Common myeloid progenitor, CD34-positive (primary cell): ENCODE measurements around the gene TRAPPC3.
A peak's percentile ranks its signal among the peaks of the same experiment; 100 is the strongest.

Experiments used
- CTCF ChIA-PET: fragments of 350-600 bp; sonication (Branson Sonifier 250); formaldehyde crosslinking; loops from one replicate; lab custom pipeline; 2021; ENCODE audit warnings: antibody characterized with exemption; lab: Charles Lee
- POLR2A ChIA-PET: fragments of 350-600 bp; sonication (Branson Sonifier 250); formaldehyde crosslinking; loops from one replicate; lab custom pipeline; 2021; ENCODE audit warnings: antibody characterized with exemption; lab: Charles Lee
- DNase-seq, 3 donors: peaks; one replicate each; pipeline versions ENCODE4 v3.0.0 to v3.0.0-alpha.2; 2013
- H3K27ac ChIP-seq, 2 experiments: 1 replicate in 1 of 2; 2 replicates in 1 of 2; pipeline ENCODE4 v1.7.0; 2013; ENCODE audit warnings: inconsistent platforms in 2 of 2, low read length in 2 of 2, mild to moderate bottlenecking in 2 of 2, low read depth in 1 of 2, moderate library complexity in 1 of 2; ENCODE audit not compliant: severe bottlenecking in 2 of 2, insufficient read depth in 1 of 2, poor library complexity in 1 of 2
- H3K27me3 ChIP-seq, 5 experiments: replicated peaks in 2 of 5; 1 replicate in 3 of 5; 2 replicates in 2 of 5; pipeline versions ENCODE4 v1.6.1 to v1.7.0; 2013; ENCODE audit warnings: low read length in 4 of 5, mild to moderate bottlenecking in 2 of 5, moderate library complexity in 2 of 5, inconsistent platforms in 1 of 5; ENCODE audit not compliant: insufficient read depth in 5 of 5, control insufficient read depth in 4 of 5
- H3K36me3 ChIP-seq, 4 experiments: 1 replicate in 2 of 4; 2 replicates in 2 of 4; pipeline versions ENCODE4 v1.6.1 to v1.7.0; 2013; ENCODE audit warnings: low read length in 3 of 4, control low read depth in 1 of 4, mild to moderate bottlenecking in 1 of 4; ENCODE audit not compliant: control insufficient read depth in 4 of 4, insufficient read depth in 4 of 4
- H3K4me1 ChIP-seq, 4 experiments: 1 replicate in 3 of 4; 2 replicates in 1 of 4; pipeline versions ENCODE4 v1.6.1 to v1.7.1; 2013; ENCODE audit warnings: low read length in 3 of 4, mild to moderate bottlenecking in 3 of 4, control low read depth in 1 of 4, inconsistent platforms in 1 of 4, moderate library complexity in 1 of 4; ENCODE audit not compliant: control insufficient read depth in 4 of 4, insufficient read depth in 4 of 4; ENCODE audit errors: control extremely low read depth in 1 of 4
- H3K4me3 ChIP-seq, 7 experiments: 1 replicate in 4 of 7; 2 replicates in 3 of 7; pipeline versions ENCODE4 v1.5.1 to v1.7.0; 2013; ENCODE audit warnings: mild to moderate bottlenecking in 7 of 7, low read length in 6 of 7, moderate library complexity in 6 of 7, inconsistent platforms in 2 of 7, low read depth in 2 of 7, control low read depth in 1 of 7; ENCODE audit not compliant: insufficient read depth in 4 of 7, control insufficient read depth in 1 of 7; ENCODE audit errors: extremely low read depth in 1 of 7
- H3K9me3 ChIP-seq, 5 experiments: 1 replicate in 4 of 5; 2 replicates in 1 of 5; pipeline versions ENCODE4 v1.6.1 to v1.7.1; 2013; ENCODE audit warnings: low read length in 4 of 5, mild to moderate bottlenecking in 2 of 5, inconsistent platforms in 1 of 5, low read depth in 1 of 5, moderate library complexity in 1 of 5; ENCODE audit not compliant: control insufficient read depth in 4 of 5, insufficient read depth in 2 of 5; ENCODE audit errors: control extremely low read depth in 1 of 5
- WGBS: methylation state at CpG from one replicate; pipeline ENCODE4 v1.1.5; 2013; ENCODE audit not compliant: insufficient coverage; 5-methylcytosine and 5-hydroxymethylcytosine counted together

TRAPPC3 gene

DNA sequence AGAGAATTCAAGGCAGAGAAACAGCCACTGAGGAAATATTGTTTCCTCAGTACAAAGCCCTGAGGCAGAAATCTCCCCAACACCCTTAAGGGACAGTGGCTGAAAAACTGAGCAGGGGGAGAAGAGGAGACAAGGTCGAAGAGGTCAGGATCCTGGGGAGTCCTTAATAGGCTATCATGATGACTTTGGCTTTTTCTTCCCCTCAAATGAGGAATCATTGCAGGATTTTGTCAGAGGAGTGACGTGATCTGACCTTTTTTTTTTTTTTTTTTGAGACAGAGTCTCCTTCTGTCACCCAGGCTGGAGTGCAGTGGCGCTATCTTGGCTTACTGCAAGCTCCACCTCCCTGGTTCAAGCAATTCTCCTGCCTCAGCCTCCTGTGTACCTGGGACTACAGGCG, 16.9 kb upstream of the TRAPPC3 start:
- Histone ChIP-seq H3K4me3 (no peak overlapping the region), H3K4me1 (peaks cover 8 to 22% (median 19%) of the 10 kb centered on the region in 4 experiments), H3K27me3 (no peaks in the 10 kb centered on the region), H3K9me3 (no peaks in the 10 kb centered on the region), H3K36me3 (peaks cover 0 to 47% (median 34%) of the 10 kb centered on the region in 4 experiments), H3K27ac (no peak overlapping the region)
- WGBS, result 92% methylated on average over 2 of the region's 4 CpGs
- DNase-seq, result no peak
- ChIA-PET POLR2A (no interaction called here), CTCF (interaction anchor here (0.7 to 2.5 kb wide), 3 partner anchors 16 to 70 kb away, joined by 3 to 11 read pairs (median 3); no protein-coding TSS in a partner anchor)

DNA sequence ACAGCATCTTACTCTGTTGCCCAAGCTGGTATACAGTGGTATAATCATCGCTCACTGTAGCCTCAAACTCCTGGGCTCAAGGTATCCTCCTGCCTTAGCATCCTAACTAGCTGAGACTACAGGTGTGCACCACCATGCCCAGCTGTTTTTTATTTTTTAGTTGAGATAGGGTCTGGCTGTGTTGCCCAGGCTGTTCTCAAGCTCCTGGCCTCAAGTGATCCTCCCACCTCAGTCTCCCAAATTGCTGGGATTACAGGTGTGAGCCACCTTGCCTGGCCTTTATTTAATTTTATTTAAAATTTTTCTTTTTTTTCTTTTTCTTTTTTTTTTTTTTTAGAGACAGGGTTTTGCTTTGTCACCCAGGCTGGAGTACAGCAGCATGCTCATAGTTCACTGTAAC, 15.9 kb upstream of the TRAPPC3 start:
- Histone ChIP-seq H3K36me3 (peaks cover 0 to 40% (median 25%) of the 10 kb centered on the region in 4 experiments), H3K4me1 (peaks cover 15 to 32% (median 28%) of the 10 kb centered on the region in 4 experiments), H3K27me3 (no peaks in the 10 kb centered on the region), H3K27ac (no peak overlapping the region), H3K9me3 (no peaks in the 10 kb centered on the region), H3K4me3 (no peak overlapping the region)
- 100% methylated on average over 1 of the region's 1 CpG for WGBS
- POLR2A ChIA-PET, result no interaction called here
- CTCF ChIA-PET, result interaction anchor here (0.6 to 2.5 kb wide), 4 partner anchors 15 to 121 kb away, joined by 3 to 11 read pairs (median 3); no protein-coding TSS in a partner anchor
- DNase-seq, result no peak

- H3K27ac ChIP-seq, result no peak overlapping the region
- POLR2A ChIA-PET, result no interaction called here
- no peak for DNase-seq
Measured at GRCh38 chr1:36164361-36164760, 15.1 kb upstream of the TRAPPC3 start.

DNA sequence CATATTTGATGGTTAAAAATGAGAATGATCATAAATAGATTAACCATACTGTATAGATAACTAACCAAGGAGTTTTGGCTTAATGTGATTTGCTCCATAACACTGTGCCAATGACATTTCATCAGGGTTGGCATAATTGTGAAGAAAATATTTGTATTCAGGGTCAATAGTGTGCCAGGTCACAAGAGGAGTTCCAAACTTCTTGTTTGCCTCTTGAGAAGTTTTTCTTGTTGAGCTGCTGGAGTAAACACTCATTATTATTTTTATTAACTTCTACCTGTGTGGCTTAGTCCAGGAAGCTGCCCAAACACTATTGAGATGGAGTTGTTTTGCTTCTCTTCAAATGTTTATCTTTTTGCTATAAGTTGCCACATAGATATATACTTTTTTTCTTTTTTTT, 14.1 kb upstream of the TRAPPC3 start:
- H3K27ac ChIP-seq, result no peak overlapping the region
- H3K4me3 ChIP-seq, result no peak overlapping the region
- H3K36me3 ChIP-seq, result peaks cover 0 to 42% (median 19%) of the 10 kb centered on the region in 4 experiments
- no peak for DNase-seq
- POLR2A ChIA-PET, result no interaction called here
- no peaks in the 10 kb centered on the region for H3K27me3 ChIP-seq
- CTCF ChIA-PET, result interaction anchor here (0.9 to 6.3 kb wide), 12 partner anchors 9 to 126 kb away, joined by 3 to 98 read pairs (median 4); partner anchors contain the start of gene TRAPPC3
- H3K4me1 ChIP-seq, result peaks cover 21 to 47% (median 44%) of the 10 kb centered on the region in 4 experiments
- H3K9me3 ChIP-seq, result no peaks in the 10 kb centered on the region

More at GRCh38 chr1:36164361-36164760, 15.1 kb upstream of the TRAPPC3 start:
- peaks cover 21 to 40% (median 36%) of the 10 kb centered on the region in 4 experiments for H3K4me1 ChIP-seq
- 100% methylated on average over 2 of the region's 2 CpGs for WGBS
- no peaks in the 10 kb centered on the region for H3K27me3 ChIP-seq
- H3K4me3 ChIP-seq, result no peak overlapping the region
- no peaks in the 10 kb centered on the region for H3K9me3 ChIP-seq
- H3K36me3 ChIP-seq, result peaks cover 0 to 40% (median 19%) of the 10 kb centered on the region in 4 experiments
- CTCF ChIA-PET, result interaction anchor here (1.1 to 6.3 kb wide), 4 partner anchors 8 to 23 kb away, joined by 3 to 98 read pairs (median 24); partner anchors contain the start of gene TRAPPC3

GRCh38 chr1:36162680-36163239, 13.5 kb upstream of the TRAPPC3 start:
- no peak for DNase-seq
- Histone ChIP-seq H3K27ac (peak overlapping the region in 1 of 2 experiments; percentile 86), H3K4me1 (peaks cover 21 to 54% (median 50%) of the 10 kb centered on the region in 4 experiments), H3K9me3 (no peaks in the 10 kb centered on the region), H3K27me3 (no peaks in the 10 kb centered on the region), H3K4me3 (peak overlapping the region in 1 of 7 experiments; percentile 66), H3K36me3 (peaks cover 0 to 42% (median 16%) of the 10 kb centered on the region in 4 experiments)
- ChIA-PET POLR2A (interaction anchor here (0.9 to 4.3 kb wide), 4 partner anchors 8 to 25 kb away, joined by 3 to 36 read pairs (median 4); partner anchors contain the start of gene TRAPPC3), CTCF (interaction anchor here (0.9 to 6.3 kb wide), 13 partner anchors 10 to 127 kb away, joined by 3 to 98 read pairs (median 4); partner anchors contain the start of gene TRAPPC3)
- WGBS, result no CpG with 5 or more reads among the region's 1 CpG

GRCh38 chr1:36161641-36162531, 12.6 kb upstream of the TRAPPC3 start:
- Histone ChIP-seq H3K4me3 (peak overlapping the region in 6 of 7 experiments; percentile 52 to 66 (median 62)), H3K27me3 (no peaks in the 10 kb centered on the region), H3K36me3 (peaks cover 0 to 33% (median 8%) of the 10 kb centered on the region in 4 experiments), H3K27ac (peak overlapping the region; percentile 77 to 86), H3K9me3 (no peaks in the 10 kb centered on the region), H3K4me1 (peaks cover 21 to 62% (median 57%) of the 10 kb centered on the region in 4 experiments)
- peak; percentile 47 to 81 (median 76) for DNase-seq
- 15% methylated on average over 9 of the region's 14 CpGs for WGBS
- ChIA-PET CTCF (interaction anchor here (0.9 to 6.3 kb wide), 12 partner anchors 10 to 128 kb away, joined by 3 to 98 read pairs (median 4); partner anchors contain the start of gene TRAPPC3), POLR2A (interaction anchor here (0.9 to 4.3 kb wide), 5 partner anchors 8 to 26 kb away, joined by 3 to 36 read pairs (median 4); partner anchors contain the start of gene TRAPPC3)
